NK-92 (cell line): ENCODE measurements around the gene CACHD1.
"Not testable (repeated sequence)": the region's sequence is repeated elsewhere in the genome, so short reads cannot be mapped to it uniquely, and the experiment has no call there.

ENCODE experiments used
- DNase-seq: peaks from one replicate; lab custom pipeline; 2025; ENCODE audit not compliant: unreplicated experiment; lab: John Stamatoyannopoulos, UW

Gene CACHD1

DNA sequence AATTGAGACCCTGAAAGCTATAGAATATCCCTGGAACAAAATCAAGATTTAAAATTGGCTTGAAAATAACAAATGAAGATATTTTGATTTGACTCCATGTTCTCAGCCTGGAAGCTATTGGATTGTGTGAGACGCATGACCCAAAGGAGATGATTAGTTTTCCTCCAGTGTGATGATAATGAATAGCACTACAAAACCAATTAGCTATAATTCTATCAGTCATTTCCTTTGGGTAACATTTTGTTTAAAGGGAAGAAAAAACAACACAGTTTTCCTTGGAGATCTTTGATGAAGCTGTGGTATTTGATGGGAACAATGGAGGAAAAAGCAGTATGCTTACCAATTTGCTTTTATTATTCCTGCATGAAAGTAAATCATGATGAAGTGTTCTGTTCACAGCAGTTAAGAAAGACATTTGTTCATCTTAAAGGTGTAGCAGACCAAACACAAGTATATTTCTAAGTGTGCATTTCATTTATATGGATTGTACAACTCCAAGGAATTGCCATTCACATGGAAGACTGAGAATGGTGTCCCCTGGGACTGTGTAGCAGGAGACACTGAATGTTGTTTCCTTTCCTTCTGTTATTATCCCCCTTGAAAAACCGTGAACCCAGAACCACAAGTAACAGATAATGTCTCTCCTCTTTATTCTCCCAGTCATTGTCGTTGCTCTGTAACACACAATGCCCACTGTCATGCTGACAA lies 111.4 kb downstream of the CACHD1 start:
- DNase-seq = no peak

DNA sequence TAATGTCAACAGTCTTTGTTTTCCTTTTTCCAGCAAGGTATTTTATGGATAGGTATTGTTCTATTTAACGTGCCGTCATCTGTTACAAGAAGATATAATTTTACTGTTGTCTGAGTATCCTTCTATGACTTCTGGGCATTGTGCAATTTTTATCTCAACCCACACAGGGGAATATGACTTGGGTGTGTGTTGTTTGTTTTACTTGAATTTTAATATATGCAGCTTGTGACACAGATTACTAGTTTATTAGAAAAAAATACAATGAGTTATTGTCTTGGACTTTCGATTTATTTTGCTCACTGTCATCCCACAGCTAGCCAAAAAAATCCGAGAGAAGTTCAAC lies 111.9 kb downstream of the CACHD1 start:
- DNase-seq = no peak

DNA sequence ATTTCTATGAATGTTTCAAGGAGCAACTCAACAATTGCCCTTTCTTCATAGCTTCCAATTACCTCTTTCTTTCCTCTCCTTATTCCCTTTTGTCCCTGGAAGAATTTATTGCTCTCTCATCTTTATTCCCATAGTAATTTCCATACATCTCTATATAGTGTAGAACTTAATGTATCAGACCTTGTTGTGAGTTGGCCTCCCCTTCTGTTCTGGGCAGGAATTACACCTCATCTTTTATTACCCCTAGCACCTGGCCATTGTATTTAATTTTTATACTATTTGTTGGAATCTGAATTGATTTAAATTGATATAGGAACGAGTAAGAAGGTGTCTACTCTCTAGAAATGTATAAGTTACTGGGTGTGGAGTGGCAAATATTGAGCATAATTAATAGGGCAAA lies 114.5 kb downstream of the CACHD1 start:
- DNase-seq = no peak

DNA sequence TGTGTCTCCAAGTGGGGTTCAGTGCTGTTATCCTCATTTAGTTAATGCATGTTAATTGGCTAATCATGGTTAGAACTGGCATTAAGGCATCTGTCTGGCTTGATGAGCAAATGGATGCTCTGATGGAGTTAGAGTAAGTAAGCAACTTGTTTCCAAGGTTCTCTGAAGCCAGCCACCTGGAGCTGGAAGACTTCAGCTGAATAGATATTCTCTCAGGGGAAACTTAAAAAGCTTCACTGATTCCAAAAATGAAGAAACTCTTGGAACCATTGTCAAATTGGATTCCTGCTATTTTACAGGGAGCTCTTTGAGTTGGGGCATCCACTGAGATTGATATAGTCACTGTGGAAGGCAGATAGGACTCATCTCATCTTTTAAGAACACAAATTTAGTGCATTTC lies 118.9 kb downstream of the CACHD1 start:
- no peak for DNase-seq

DNA sequence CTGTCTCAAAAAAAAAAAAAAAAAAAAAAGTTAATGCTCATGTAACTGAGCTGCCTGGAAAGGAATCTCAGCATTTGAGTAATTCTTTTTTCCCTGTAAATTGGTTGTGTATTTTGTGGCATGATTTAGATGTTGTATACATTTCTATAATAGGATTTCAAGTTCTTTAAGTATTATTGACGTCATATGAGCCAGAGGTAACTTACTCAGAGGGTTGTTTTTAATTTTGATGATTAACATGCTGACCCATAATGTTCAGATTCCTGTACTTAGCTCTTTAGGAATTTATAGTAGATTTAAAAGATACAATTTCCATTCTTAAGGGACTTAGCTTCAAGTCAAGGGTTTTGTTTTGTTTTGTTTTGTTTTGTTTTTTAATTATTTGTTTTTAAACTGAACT lies 120.4 kb downstream of the CACHD1 start:
- no peak for DNase-seq

DNA sequence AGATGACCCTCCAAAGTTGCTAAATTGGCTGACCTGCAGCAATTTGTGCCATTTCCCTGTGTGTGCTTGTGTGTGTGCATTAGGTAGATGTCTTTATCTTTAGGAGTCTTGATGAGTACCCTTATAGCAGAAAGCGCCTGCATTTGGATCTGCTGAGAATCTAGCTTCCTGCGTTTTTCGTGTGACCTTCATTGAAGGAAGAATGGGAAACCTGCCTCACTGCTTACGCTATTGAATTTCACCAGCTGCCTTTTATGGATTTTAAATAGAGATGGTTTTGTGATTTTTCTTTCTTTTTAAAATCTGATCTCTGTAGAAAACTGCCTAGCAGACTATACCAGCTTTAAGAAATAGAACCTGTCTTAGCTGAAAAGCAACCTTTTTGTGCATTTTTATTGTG lies 124.5 kb downstream of the CACHD1 start:
- no peak for DNase-seq

GRCh38 chr1:64595871-64596515 lies 126.1 kb downstream of the CACHD1 start:
- DNase-seq = no peak

GRCh38 chr1:64597113-64597512 lies 127.2 kb downstream of the CACHD1 start:
- no peak for DNase-seq

DNA sequence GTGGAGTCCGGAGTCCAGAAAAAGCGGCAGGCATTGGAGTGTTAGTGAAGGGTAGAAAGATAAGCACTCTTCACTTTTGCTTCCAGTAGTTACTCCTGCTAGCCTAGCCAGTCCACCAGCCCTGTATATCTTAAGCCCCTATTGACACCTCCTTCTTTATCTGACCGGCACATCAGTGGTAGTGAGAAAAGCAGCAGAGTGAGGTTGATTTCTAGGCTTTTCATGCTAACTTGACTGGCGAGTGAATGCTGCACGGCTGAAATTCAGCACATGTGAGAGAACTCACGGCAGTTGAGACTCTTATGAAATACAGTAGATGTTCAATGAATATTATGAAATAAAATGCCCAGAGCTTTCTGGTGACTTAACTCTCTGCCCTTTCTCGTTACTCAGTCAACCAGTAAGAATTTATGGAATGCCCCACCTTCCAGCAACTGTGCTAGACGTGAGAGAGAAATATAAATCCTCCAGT lies 128.2 kb downstream of the CACHD1 start:
- DNase-seq = no peak

- DNase-seq = no peak
Observed at GRCh38 chr1:64599242-64599641, 129.3 kb downstream of the CACHD1 start.

DNA sequence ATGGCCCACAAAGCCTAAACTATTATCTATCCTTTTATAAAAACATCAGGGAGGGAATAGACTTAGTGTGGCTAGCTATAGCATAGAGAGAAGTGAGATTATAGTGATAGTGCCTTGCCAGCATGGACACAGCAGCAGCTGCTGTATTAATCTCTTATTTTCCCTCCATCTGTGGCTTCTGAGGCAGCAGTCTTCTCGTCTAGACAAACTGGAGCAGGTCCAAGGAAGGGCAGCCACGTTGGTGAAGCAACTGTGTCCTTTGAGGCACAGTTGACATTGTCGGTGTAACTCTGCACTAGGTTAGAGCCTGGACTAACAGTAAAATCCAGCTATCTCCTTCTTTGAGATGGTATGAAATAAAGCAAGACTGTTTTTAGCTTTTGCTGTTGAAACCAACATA lies 131.3 kb downstream of the CACHD1 start:
- DNase-seq = no peak

GRCh38 chr1:64608005-64608650 lies 138.2 kb downstream of the CACHD1 start:
- no peak for DNase-seq

DNA sequence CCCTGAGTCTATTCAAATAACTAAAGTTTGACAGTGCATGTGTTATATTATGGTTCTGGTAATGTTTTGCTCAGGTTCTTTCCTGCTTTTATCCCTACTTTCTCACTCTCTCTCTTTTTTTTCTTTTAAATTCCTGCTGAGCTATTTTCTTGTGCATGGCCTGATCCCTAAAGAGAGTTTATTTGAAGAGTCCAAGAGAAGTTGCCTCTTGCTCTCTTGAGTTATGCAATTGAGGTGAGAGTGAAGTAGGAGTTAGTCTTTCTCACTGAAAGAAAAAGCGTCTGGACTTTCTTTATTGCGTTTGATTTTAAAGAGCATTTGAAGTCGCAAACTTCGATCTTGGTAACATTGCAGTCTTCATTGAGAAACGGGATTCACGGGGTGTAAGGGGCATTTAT lies 138.7 kb downstream of the CACHD1 start:
- no peak for DNase-seq

DNA sequence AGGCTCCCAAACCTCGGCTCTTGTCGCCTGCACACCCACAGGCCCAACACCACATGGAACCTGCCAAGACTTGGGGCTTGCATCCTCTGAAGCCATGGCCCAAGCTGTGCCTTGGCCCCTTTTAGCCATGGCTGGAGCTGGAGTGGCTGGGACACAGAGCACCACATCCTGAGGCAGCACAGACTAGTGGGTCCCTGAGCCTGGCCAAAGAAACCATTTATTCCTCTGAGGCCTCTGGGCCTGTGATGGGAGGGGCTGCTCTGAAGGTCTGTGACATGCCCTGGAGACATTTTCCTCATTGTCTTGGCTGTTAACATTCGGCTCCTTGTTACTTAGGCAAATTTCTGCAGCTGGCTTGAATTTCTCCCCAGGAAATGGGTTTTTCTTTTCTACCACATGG lies 141.0 kb downstream of the CACHD1 start:
- not testable (repeated sequence) for DNase-seq

DNA sequence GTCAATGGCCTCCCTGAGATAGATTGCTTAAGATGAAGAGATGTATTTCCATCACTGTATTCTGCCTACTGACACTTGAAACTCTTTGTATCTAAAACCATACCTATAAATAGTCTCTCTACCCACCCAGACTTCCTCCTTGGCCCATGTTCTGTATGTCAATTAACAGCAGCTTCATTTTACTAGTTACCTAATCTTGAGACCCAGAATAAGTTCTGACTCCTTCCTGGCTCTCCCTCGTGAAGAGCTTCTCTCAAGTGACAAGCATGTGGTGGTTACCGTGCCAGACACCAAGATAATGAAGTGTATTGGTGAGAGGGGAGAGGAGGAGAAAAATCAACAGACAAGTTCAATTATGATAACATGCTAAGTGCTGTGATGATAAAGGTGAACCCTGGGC lies 146.1 kb downstream of the CACHD1 start:
- no peak for DNase-seq

- no peak for DNase-seq
Observed at GRCh38 chr1:64623750-64624191, 153.8 kb downstream of the CACHD1 start.

GRCh38 chr1:64624218-64624713 lies 154.3 kb downstream of the CACHD1 start:
- DNase-seq = no peak

DNA sequence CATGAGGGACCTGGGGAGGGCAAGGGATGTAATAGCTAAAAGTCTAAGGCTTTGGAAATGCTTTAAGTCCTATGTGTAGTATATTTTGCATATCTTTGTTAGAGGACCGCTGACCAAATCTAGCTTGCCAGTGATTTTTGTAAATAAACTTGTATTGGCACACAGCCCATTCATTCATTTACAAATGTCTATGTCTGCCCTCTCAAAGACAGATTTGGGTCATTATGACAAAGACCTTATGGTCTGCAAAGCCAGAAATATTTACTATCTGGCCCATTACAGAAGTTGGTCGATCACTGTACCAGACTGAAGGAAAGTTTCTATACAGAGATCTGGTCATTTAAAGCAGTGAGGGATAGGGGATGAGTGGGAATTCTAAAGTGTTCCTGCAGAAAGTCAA lies 154.9 kb downstream of the CACHD1 start:
- no peak for DNase-seq

- DNase-seq = no peak
Observed at GRCh38 chr1:64630611-64631010, 160.7 kb downstream of the CACHD1 start.

DNA sequence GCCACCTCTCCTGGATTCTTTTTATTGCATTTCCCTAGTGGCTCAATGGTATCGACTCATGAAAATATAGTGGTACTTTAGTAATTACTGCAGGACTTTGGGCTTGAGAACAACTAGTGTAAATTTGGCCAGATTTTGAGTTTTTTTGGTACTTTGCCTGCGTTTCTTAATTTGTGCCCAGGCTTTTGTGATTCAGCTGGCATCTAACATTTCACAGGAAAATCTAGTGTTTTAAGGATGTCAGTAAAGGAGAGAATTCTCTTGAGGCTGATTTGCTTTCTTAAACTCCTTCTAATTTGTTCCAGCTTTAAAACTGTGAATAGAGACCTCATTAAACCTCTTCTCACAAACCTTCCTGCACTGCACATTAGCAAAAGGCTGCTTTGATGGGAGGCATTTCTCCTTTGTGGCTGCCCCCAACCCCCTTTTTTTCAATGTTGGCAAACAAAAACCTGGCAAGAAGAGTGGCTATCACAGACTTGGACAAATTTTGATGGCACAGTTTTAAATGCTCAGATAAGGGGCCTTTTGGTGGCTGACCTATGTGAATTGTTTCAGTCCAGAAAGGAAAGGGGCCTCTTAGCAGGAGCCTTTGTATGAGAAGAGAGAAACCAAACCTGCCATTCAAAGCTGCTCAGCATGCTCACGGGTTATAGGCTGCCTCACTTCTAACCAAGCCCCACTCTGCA lies 161.6 kb downstream of the CACHD1 start:
- DNase-seq = no peak

GRCh38 chr1:64632936-64633335 lies 163.0 kb downstream of the CACHD1 start:
- DNase-seq = no peak

- DNase-seq = no peak
Observed at GRCh38 chr1:64645735-64646134, 175.8 kb downstream of the CACHD1 start.
